Measurements from ENCODE around the gene SDK1.

GRCh38 chr7:3438352-3438751 is 137.3 kb downstream of the SDK1 start:
- TF ChIP-seq CTCF (IDR thresholded peaks at IDR 0.05), result no peak
- no peak for TF ChIP-seq POLR2A (IDR thresholded peaks at IDR 0.05)
